Measurements from ENCODE around the gene IFI30.

- TF ChIP-seq CTCF (IDR thresholded peaks at IDR 0.05) (no peak), POLR2A (IDR thresholded peaks at IDR 0.05) (no peak), EP300 (IDR thresholded peaks at IDR 0.05; ENCODE audit: low read depth) (no peak), POLR2AphosphoS5 (IDR thresholded peaks at IDR 0.05) (no peak)
Measured at GRCh38 chr19:18185538-18185937, 11.9 kb downstream of the IFI30 start.
